H1 (cell line): Measurements from ENCODE around the gene TNXB. TPM values are rescaled to one million over a fixed set of nuclear protein-coding genes. Genes with fewer than 3 reads are reported as not detected.

ENCODE experiments used
- CTCF ChIA-PET: fragments of 300-600 bp; sonication (Branson Sonifier 250); formaldehyde crosslinking; loops from one replicate; lab custom pipeline; 2021; ENCODE audit not compliant: partially characterized antibody; lab: Charles Lee
- POLR2A ChIA-PET: fragments of 300-600 bp; sonication (Branson Sonifier 250); formaldehyde crosslinking; loops from one replicate; lab custom pipeline; 2021; ENCODE audit warnings: inconsistent platforms; ENCODE audit not compliant: partially characterized antibody; lab: Charles Lee
- DNase-seq, 2 experiments: peaks; one replicate each; pipeline versions ENCODE4 v3.0.0 to v3.0.0-alpha.2; 2010 to 2022; ENCODE audit warnings: low spot score in 2 of 2, low read depth in 1 of 2, mixed read lengths in 1 of 2
- FAIRE-seq: peaks from 2 replicates; lab custom pipeline; 2011; peaks lifted over from hg19 to GRCh38; lab: Jason Lieb, UNC
- H2AFZ ChIP-seq: 2 replicates; pipeline ENCODE4 v1.8.1; 2012; ENCODE audit warnings: low read length, inconsistent platforms
- H2AK5ac ChIP-seq: 2 replicates; pipeline ENCODE4 v1.6.1; 2013; ENCODE audit warnings: low read depth, low read length
- H2BK120ac ChIP-seq: replicated peaks from 2 replicates; pipeline ENCODE3; 2013; ENCODE audit warnings: low read depth, low read length, inconsistent platforms
- H2BK12ac ChIP-seq: 2 replicates; pipeline ENCODE4 v1.6.1; 2013; ENCODE audit warnings: low read depth, low read length
- H2BK15ac ChIP-seq: 2 replicates; pipeline ENCODE4 v1.6.1; 2013; ENCODE audit warnings: low read length
- H2BK20ac ChIP-seq: 2 replicates; pipeline ENCODE4 v1.6.1; 2013; ENCODE audit warnings: low read length
- H2BK5ac ChIP-seq: 2 replicates; pipeline ENCODE4 v1.6.1; 2013; ENCODE audit warnings: low read depth, low read length
- H3K14ac ChIP-seq: 2 replicates; pipeline ENCODE4 v1.6.1; 2013; ENCODE audit warnings: inconsistent platforms; ENCODE audit not compliant: insufficient read length
- H3K18ac ChIP-seq: 2 replicates; pipeline ENCODE4 v1.6.1; 2013; ENCODE audit warnings: low read length; ENCODE audit errors: extremely low read depth
- H3K23ac ChIP-seq: 2 replicates; pipeline ENCODE4 v1.6.1; 2013; ENCODE audit warnings: inconsistent platforms; ENCODE audit not compliant: insufficient read length
- H3K23me2 ChIP-seq: 2 replicates; pipeline ENCODE4 v1.6.1; 2013; ENCODE audit warnings: low read depth, low read length
- H3K27ac ChIP-seq: 2 replicates; pipeline ENCODE4 v1.6.1; 2011; ENCODE audit warnings: low read depth, low read length, inconsistent platforms
- H3K27me3 ChIP-seq, 4 experiments: replicated peaks in 1 of 4; 1 replicate in 1 of 4; 2 replicates in 3 of 4; pipeline versions ENCODE4 v1.6.1 to v1.8.1; 2011 to 2013; ENCODE audit warnings: low read length in 3 of 4, mild to moderate bottlenecking in 3 of 4, inconsistent platforms in 2 of 4, mixed read lengths in 2 of 4, moderate library complexity in 1 of 4; ENCODE audit not compliant: control insufficient read depth in 3 of 4, insufficient read depth in 3 of 4; ENCODE audit errors: extremely low read depth in 1 of 4
- H3K36me3 ChIP-seq, 4 experiments: 2 replicates each; pipeline versions ENCODE4 v1.6.1 to v1.8.1; 2011 to 2013; ENCODE audit warnings: mild to moderate bottlenecking in 4 of 4, low read length in 3 of 4, moderate library complexity in 2 of 4, control low read depth in 1 of 4, inconsistent platforms in 1 of 4; ENCODE audit not compliant: insufficient read depth in 4 of 4, control insufficient read depth in 2 of 4
- H3K4ac ChIP-seq: replicated peaks from 2 replicates; pipeline ENCODE3; 2013; ENCODE audit warnings: low read length, low read depth, mixed read lengths, inconsistent platforms; ENCODE audit not compliant: insufficient read length
- H3K4me1 ChIP-seq, 4 experiments: replicated peaks in 1 of 4; 1 replicate in 1 of 4; 2 replicates in 3 of 4; pipeline versions ENCODE4 v1.6.1 to v1.8.1; 2011 to 2013; ENCODE audit warnings: low read length in 3 of 4, inconsistent platforms in 2 of 4, mixed read lengths in 1 of 4; ENCODE audit not compliant: insufficient read depth in 4 of 4, control insufficient read depth in 3 of 4
- H3K4me2 ChIP-seq, 2 experiments: 2 replicates each; pipeline versions ENCODE4 v1.6.1 to v1.8.1; 2011 to 2013; ENCODE audit warnings: low read depth in 2 of 2, low read length in 2 of 2, control low read depth in 1 of 2, inconsistent platforms in 1 of 2, mild to moderate bottlenecking in 1 of 2; ENCODE audit not compliant: insufficient read depth in 1 of 2
- H3K4me3 ChIP-seq, 4 experiments: fragments of 200-600, 300-600 bp in 1 of 4; sonication (generic), shearing (Covaris generic), sonication (Bioruptor Twin) in 1 of 4; 2 replicates each; pipeline versions ENCODE4 v1.5.1 to v1.8.1; 2011 to 2016; ENCODE audit warnings: low read length in 4 of 4, low read depth in 3 of 4, control low read depth in 2 of 4, inconsistent platforms in 2 of 4, mild to moderate bottlenecking in 2 of 4, mixed read lengths in 1 of 4, moderate library complexity in 1 of 4; ENCODE audit not compliant: insufficient read depth in 2 of 4; ENCODE audit errors: extremely low read depth in 1 of 4
- H3K56ac ChIP-seq: replicated peaks from 2 replicates; pipeline ENCODE3; 2013; ENCODE audit warnings: low read depth, mild to moderate bottlenecking, mixed read lengths, low read length, inconsistent platforms; ENCODE audit not compliant: insufficient read length
- H3K79me1 ChIP-seq: 2 replicates; pipeline ENCODE4 v1.6.1; 2013; ENCODE audit warnings: low read depth, low read length, control low read depth
- H3K79me2 ChIP-seq, 2 experiments: 2 replicates each; pipeline versions ENCODE4 v1.6.1 to v1.8.1; 2012 to 2013; ENCODE audit warnings: low read length in 2 of 2, mild to moderate bottlenecking in 2 of 2, inconsistent platforms in 1 of 2; ENCODE audit not compliant: insufficient read depth in 2 of 2, control insufficient read depth in 1 of 2
- H3K9ac ChIP-seq, 4 experiments: replicated peaks in 1 of 4; 1 replicate in 1 of 4; 2 replicates in 3 of 4; pipeline versions ENCODE4 v1.6.1 to v1.8.1; 2011 to 2013; ENCODE audit warnings: low read depth in 3 of 4, low read length in 3 of 4, control low read depth in 2 of 4, mild to moderate bottlenecking in 2 of 4, moderate library complexity in 2 of 4, inconsistent platforms in 1 of 4; ENCODE audit errors: extremely low read depth in 1 of 4
- H3K9me3 ChIP-seq, 2 experiments: 2 replicates each; pipeline versions ENCODE4 v1.6.1 to v1.8.1; 2012 to 2013; ENCODE audit warnings: mild to moderate bottlenecking in 2 of 2, moderate library complexity in 2 of 2, control low read depth in 1 of 2, inconsistent platforms in 1 of 2, low read depth in 1 of 2, low read length in 1 of 2, mixed read lengths in 1 of 2; ENCODE audit not compliant: insufficient read depth in 2 of 2
- H4K20me1 ChIP-seq, 2 experiments: replicated peaks in 1 of 2; 2 replicates each; pipeline versions ENCODE3 to v1.8.1; 2011 to 2013; ENCODE audit warnings: inconsistent platforms in 2 of 2, low read length in 2 of 2, mild to moderate bottlenecking in 1 of 2; ENCODE audit not compliant: insufficient read depth in 2 of 2, control insufficient read depth in 1 of 2
- H4K5ac ChIP-seq: 2 replicates; pipeline ENCODE4 v1.6.1; 2013; ENCODE audit warnings: low read length, low read depth, mixed read lengths, inconsistent platforms; ENCODE audit not compliant: insufficient read length
- H4K8ac ChIP-seq: 2 replicates; pipeline ENCODE4 v1.8.0; 2013; ENCODE audit warnings: mild to moderate bottlenecking, moderate library complexity, low read length, inconsistent platforms; ENCODE audit not compliant: insufficient read depth; ENCODE audit errors: extremely low read depth
- H4K91ac ChIP-seq: replicated peaks from 2 replicates; pipeline ENCODE3; 2013; ENCODE audit warnings: low read length, mixed read lengths, inconsistent platforms; ENCODE audit not compliant: insufficient read length
- CBX5 ChIP-seq: fragments of 300-800, 300-1000 bp; sonication (generic); IDR thresholded peaks from 2 replicates; pipeline ENCODE4 v1.7.1; 2016; ENCODE audit warnings: antibody characterized with exemption, low read length, low read depth
- CBX8 ChIP-seq: fragments of 300-800, 300-1000 bp; sonication (generic); IDR thresholded peaks from 2 replicates; pipeline ENCODE4 v1.7.1; 2016; ENCODE audit warnings: low read depth, low read length, borderline replicate concordance
- CTBP2 ChIP-seq: IDR thresholded peaks from 2 replicates; pipeline ENCODE4 v1.7.0; 2011; ENCODE audit warnings: borderline replicate concordance, mild to moderate bottlenecking, moderate library complexity, mixed read lengths, low read length; ENCODE audit not compliant: insufficient read depth, insufficient read length
- HDAC6 ChIP-seq: IDR thresholded peaks from one replicate; pipeline ENCODE4 v1.7.1; 2012; ENCODE audit warnings: low read depth, mild to moderate bottlenecking, inconsistent platforms, low read length, moderate library complexity
- KDM5A ChIP-seq: fragments of 200-600 bp; IDR thresholded peaks from 2 replicates; pipeline ENCODE4 v1.7.1; 2012; ENCODE audit warnings: mild to moderate bottlenecking, low read length, inconsistent platforms, mixed read lengths
- NRF1 ChIP-seq: IDR thresholded peaks from 2 replicates; pipeline ENCODE4 v1.6.1; 2011; ENCODE audit warnings: mild to moderate bottlenecking, low read depth, low read length, improper control_type of control experiment
- PHF8 ChIP-seq: fragments of 200-600 bp; sonication (generic); conservative IDR thresholded peaks from 2 replicates; pipeline ENCODE4 v1.7.1; 2012; ENCODE audit warnings: low read depth, mild to moderate bottlenecking, inconsistent platforms, low read length, moderate library complexity
- POLR2AphosphoS5 ChIP-seq: IDR thresholded peaks from 2 replicates; pipeline ENCODE4 v1.6.1; 2011; ENCODE audit warnings: low read depth, low read length
- POU5F1 ChIP-seq: IDR thresholded peaks from 2 replicates; pipeline ENCODE4 v1.6.1; 2011; ENCODE audit warnings: low read depth, mild to moderate bottlenecking, low read length, moderate library complexity
- RXRA ChIP-seq: IDR thresholded peaks from 2 replicates; pipeline ENCODE4 v1.6.1; 2011; ENCODE audit warnings: low read depth, mild to moderate bottlenecking, low read length, moderate library complexity; ENCODE audit not compliant: insufficient read depth
- SAP30 ChIP-seq: fragments of 300-600 bp; sonication (generic); IDR thresholded peaks from 2 replicates; pipeline ENCODE4 v1.7.1; 2012; ENCODE audit warnings: low read length, moderate library complexity, mild to moderate bottlenecking, inconsistent platforms; ENCODE audit not compliant: insufficient read depth, insufficient replicate concordance
- SIN3A ChIP-seq, 2 experiments: IDR thresholded peaks in 1 of 2; conservative IDR thresholded peaks in 1 of 2; 2 replicates each; pipeline ENCODE4 v1.6.1; 2011 to 2012; ENCODE audit warnings: low read length in 2 of 2, improper control_type of control experiment in 1 of 2, low read depth in 1 of 2, mild to moderate bottlenecking in 1 of 2
- SIX5 ChIP-seq: IDR thresholded peaks from 2 replicates; pipeline ENCODE4 v1.6.1; 2011; ENCODE audit warnings: mild to moderate bottlenecking, low read depth, low read length
- SUZ12 ChIP-seq: fragments of 200-600 bp; sonication (generic); IDR thresholded peaks from 2 replicates; pipeline ENCODE4 v1.6.1; 2012; ENCODE audit warnings: mild to moderate bottlenecking, inconsistent platforms, low read length, moderate library complexity, mixed read lengths
- TEAD4 ChIP-seq: IDR thresholded peaks from 2 replicates; pipeline ENCODE4 v1.6.1; 2012; ENCODE audit warnings: low read depth, low read length, inconsistent platforms, mixed read lengths
- WGBS, 2 experiments: shearing (Covaris generic) in 1 of 2; methylation state at CpG; one replicate each; pipeline versions ENCODE4 v1.1.6 to v1.1.7; 2013 to 2015; ENCODE audit warnings: low lambda C conversion rate in 2 of 2, mixed read lengths in 2 of 2, inconsistent platforms in 1 of 2, low coverage in 1 of 2, missing lambda C conversion rate in 1 of 2; ENCODE audit not compliant: insufficient replicate concordance in 2 of 2, insufficient coverage in 1 of 2, insufficient read length in 1 of 2; ENCODE audit errors: extremely low coverage in 1 of 2, missing lambda C conversion rate in 1 of 2; 5-methylcytosine and 5-hydroxymethylcytosine counted together
- polyA plus RNA-seq, 7 experiments: library from polyadenylated mRNA; depleted of rRNA in 3 of 7; stranded (reverse) in 5 of 7; unstranded in 2 of 7; fragments of >200 nt in 5 of 7; fragments of 200-250 nt in 2 of 7; gene quantifications; 1 replicate in 5 of 7; 2 replicates in 1 of 7; 4 replicates in 1 of 7; pipeline versions ENCODE4 v1.2.1 to v1.2.3, GENCODE V29; 2011 to 2013; ENCODE audit warnings: missing spikeins in 2 of 7, mixed read lengths in 2 of 7
- total RNA-seq: library from RNA; stranded (reverse); fragmentation: NEBNext Ultra II Directional; extraction: Animal tissue kit (Norgen Biotek cat#: 25700); gene quantifications from 2 replicates; pipeline ENCODE4 v1.2.1, GENCODE V29; 2021

TNXB gene
- total and polyA plus RNA-seq, 2 of the 8 experiments (the other 6 are each of a cell fraction or from before 2014, with no cell fraction given): 3.1 to 4.8 TPM

GRCh38 chr6:32064706-32065105 is 44.4 kb downstream of the TNXB start:
- H3K4ac ChIP-seq: no peak overlapping the region
- TF ChIP-seq SUZ12 (no peak), KDM5A (no peak), SIN3A (conservative IDR thresholded peaks at IDR 0.05 in 1 of 2, IDR thresholded peaks at IDR 0.05 in 1 of 2; ENCODE audit: low read depth in 1 of 2, low read length in 2 of 2) (no peak), NRF1 (no peak), HDAC6 (no peak), RXRA (no peak), POLR2AphosphoS5 (no peak), SAP30 (no peak), PHF8 (no peak), CBX8 (no peak), CBX5 (no peak), CTBP2 (no peak), POU5F1 (no peak), TEAD4 (no peak), SIX5 (no peak)

More at GRCh38 chr6:32064706-32065105, 44.4 kb downstream of the TNXB start:
- no peak overlapping the region for H4K8ac ChIP-seq
- H2BK5ac ChIP-seq: no peak overlapping the region
- H2BK20ac ChIP-seq: no peak overlapping the region
- ChIA-PET POLR2A (no interaction called here), CTCF (interaction anchor here (4.1 kb wide), 1 partner anchor 18 kb away, joined by 19 read pairs; no protein-coding TSS in a partner anchor)
- no peaks in the 10 kb centered on the region for H3K79me1 ChIP-seq
- H3K27ac ChIP-seq: no peak overlapping the region
- no peak overlapping the region for H3K14ac ChIP-seq
- no peak overlapping the region for H2AFZ ChIP-seq
- H4K91ac ChIP-seq: no peak overlapping the region
- no peak overlapping the region for H2AK5ac ChIP-seq
- H3K9me3 ChIP-seq: no peaks in the 10 kb centered on the region
- H3K56ac ChIP-seq: no peak overlapping the region
- no peaks in the 10 kb centered on the region for H3K4me1 ChIP-seq
- no peak overlapping the region for H3K9ac ChIP-seq
- no peaks in the 10 kb centered on the region for H3K79me2 ChIP-seq
- FAIRE-seq (no peak), DNase-seq (no peak)
- H3K27me3 ChIP-seq: no peaks in the 10 kb centered on the region
- no peaks in the 10 kb centered on the region for H4K20me1 ChIP-seq
- no peak overlapping the region for H4K5ac ChIP-seq
- no peak overlapping the region for H3K4me2 ChIP-seq
- H3K4me3 ChIP-seq: no peak overlapping the region
- no peak overlapping the region for H3K18ac ChIP-seq
- H2BK12ac ChIP-seq: no peak overlapping the region
- 90% methylated on average over 14 of the region's 14 CpGs; no CpG with 5 or more reads in 1 of the 2 experiments for WGBS, 2 experiments
- H2BK120ac ChIP-seq: no peak overlapping the region
- H3K23me2 ChIP-seq: no peaks in the 10 kb centered on the region
- H3K23ac ChIP-seq: no peak overlapping the region
- no peak overlapping the region for H2BK15ac ChIP-seq
- no peaks in the 10 kb centered on the region for H3K36me3 ChIP-seq
